ENCODE measurements around the gene GMCL1.
"Not testable (repeated sequence)": the region's sequence is repeated elsewhere in the genome, so short reads cannot be mapped to it uniquely, and the experiment has no call there.

The GMCL1 gene

DNA sequence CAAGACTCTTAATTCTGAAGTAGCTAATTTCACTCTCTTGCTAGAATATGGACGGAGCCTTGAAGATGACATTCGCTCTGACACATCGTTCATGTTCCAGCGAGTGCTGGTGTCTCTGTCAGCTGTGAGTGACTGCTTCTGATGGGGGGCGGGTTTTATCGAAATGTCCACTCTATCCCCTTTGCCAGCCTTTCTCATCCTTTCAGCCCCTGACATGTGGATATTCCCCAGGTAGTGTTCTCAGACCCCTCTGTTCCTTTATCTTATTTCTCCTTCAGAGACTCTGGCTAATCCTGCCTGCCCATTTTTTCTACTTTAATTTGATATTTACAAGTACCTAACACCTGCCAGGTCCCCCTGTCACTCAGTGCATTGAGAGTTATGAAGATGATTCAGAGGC, 18.9 kb upstream of the GMCL1 start:
- no peak for FAIRE-seq

DNA sequence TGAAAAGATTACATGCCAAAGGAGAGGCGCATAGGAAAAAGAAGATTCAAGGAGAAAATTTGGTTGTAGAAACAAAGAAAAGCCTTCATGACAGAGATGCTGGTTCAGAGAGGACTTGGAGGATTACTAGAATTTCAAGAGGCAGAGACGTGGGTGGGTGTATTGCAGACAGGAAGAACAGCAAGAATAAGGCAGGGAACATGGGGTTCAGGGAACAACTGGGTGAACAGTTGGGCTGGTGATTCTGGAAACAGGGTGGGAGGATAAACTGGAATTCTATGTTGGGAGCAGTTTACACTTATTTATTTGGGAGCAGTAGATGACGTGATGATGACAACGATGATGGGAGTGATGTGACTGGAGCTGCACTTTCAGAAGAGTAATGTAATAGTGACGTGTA, 18.4 kb upstream of the GMCL1 start:
- FAIRE-seq, result no peak

DNA sequence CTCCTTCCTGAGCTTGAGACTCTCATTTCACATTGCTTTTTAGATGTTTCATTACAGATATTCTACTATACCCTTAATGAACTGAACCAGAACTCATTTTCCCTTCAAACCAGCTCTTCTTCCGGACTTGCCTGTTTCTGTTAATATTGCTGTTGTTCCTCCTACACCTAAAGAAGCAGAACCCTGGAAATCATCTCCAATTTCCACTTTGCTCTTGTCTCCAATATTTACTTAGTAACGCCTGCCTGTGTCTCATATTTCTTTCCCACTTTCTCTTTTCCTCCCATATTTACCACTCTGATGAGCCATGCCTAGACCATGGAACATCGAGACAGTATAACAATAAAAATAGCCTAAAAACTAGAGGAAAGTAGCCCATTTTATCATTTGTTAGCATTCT, 17.9 kb upstream of the GMCL1 start:
- no peak for FAIRE-seq

DNA sequence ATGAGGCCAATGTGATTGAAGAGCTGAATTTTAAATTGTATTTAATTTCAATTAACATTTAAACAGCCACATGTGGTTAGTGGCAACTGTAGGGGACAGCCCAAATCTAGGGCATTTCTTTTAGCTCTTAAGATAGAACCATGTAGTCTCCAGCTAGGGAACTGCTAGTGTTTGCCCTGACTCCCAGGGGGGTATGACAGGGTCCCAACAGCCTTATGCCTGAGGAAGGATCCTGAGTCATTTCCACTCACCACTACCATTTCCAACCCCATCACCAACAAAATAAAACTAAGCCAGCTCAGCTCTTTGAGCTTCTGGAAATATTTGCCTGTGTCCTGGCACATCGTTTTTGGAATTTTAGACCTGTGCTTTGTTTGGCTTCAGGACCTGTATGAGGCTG, 13.7 kb upstream of the GMCL1 start:
- FAIRE-seq, result no peak

DNA sequence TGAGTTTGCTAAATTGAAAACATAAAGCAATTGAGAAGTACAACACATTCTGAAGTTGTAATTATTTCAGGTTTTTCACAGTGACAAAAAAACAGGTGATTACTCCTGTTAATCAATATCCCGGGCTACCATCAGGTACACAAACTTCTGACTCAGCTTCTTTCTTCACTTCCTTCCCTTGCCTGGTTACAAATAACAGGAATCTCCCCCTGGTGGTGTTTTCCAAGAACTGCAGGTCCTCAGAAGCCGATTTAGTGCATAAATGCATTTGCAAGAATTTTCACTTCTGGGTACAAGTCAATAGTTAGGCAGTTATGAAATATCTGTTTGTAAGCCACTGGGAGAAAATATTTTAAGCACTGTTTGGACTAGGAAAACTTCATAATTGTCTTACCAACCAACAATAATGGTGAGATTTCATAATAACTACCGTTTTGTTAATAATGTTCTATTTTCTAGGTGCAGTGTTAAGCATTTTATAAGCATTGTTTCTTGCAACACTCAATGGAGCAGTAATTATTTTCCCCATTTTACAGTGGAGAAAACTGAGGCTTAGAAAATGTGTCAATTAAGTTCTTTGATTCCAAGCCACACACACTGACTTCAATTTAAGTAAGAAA, 12.4 kb upstream of the GMCL1 start:
- FAIRE-seq, result no peak

DNA sequence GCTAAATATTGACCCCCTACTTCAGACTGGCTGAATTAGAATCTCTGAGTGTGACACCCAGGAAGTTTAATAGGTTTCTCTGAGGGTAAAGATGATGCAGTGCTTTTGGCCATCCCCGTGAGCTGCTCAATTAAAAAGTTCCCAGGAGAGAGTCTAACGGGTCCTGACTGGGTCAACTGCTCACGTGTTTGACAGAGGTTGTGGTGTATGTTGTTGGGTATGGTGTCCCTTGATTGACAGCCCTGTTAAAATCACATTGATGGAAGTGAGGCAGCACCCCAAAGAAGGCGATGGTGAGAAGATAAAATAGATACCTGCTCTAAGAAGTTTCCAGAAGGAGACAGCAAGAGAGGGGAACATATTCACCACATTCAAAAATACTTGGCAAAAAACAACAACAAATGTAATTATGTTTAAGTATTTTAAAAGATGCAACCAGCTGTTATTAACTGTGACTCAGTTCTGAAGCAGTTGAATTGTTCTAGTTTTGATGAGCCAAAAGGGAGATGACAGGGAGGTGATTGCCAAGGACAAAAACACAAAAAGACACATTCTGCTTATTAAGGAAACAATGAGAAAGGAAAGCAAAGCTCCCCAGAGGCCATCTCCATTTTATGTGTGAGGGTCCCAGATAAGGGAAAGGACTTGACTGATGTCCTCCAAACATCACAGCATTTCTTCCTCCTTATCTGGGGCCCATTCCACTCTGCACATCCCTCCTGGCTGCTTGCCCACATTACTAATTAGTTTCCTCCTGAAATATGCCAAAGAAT, 11.5 kb upstream of the GMCL1 start:
- FAIRE-seq, result no peak

DNA sequence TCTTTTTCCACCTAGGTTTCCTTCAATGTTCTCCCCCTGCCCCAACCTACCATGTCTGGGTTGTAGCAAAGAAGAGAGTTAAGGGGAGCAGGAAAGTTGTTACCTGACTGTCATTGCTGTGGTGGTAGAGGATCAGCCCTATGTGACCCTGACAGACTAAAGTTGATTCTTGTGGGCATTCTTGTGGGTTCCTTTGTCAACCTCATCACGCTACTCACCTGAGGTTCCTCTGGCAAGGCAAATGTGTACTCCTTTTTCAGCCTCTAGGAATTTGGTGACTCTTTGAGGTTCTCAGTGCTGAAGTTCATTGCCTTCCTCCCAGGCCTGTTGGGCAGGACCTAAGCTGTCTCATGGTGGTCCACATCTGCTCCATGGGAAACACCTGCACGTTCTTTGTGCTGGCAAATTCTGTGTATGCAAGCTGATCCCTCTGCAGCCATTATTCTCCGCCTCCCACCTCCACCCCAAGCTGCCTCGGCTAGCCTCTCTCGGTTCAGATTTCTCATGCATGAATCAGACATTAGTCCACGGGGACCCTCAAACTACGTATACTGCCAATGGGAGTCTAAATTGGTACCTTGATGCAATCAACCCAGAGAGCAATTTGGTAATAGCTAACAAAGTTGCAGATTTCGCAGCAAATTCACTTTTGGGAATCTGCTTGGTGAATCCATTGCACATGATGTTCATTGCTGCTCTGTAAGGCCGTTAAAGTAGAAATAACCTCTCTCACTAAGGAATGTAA, 1.5 kb upstream of the GMCL1 start:
- no peak for FAIRE-seq

DNA sequence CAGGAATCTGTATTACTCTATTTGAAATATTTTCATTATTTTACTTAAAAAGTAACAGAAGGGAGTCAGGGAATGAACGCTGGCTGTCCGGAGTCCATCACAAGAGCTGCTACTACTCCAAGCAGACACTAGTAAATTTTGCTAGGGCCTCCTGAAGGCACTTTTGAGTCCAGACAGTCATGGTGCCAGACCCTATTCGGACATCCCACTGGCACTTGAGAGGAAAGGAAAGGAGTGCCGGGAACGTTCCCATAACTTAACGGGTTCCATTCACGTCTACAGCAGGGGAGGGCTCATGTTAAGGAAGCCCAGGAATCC, 563 bp upstream of the GMCL1 start:
- FAIRE-seq, result no peak

DNA sequence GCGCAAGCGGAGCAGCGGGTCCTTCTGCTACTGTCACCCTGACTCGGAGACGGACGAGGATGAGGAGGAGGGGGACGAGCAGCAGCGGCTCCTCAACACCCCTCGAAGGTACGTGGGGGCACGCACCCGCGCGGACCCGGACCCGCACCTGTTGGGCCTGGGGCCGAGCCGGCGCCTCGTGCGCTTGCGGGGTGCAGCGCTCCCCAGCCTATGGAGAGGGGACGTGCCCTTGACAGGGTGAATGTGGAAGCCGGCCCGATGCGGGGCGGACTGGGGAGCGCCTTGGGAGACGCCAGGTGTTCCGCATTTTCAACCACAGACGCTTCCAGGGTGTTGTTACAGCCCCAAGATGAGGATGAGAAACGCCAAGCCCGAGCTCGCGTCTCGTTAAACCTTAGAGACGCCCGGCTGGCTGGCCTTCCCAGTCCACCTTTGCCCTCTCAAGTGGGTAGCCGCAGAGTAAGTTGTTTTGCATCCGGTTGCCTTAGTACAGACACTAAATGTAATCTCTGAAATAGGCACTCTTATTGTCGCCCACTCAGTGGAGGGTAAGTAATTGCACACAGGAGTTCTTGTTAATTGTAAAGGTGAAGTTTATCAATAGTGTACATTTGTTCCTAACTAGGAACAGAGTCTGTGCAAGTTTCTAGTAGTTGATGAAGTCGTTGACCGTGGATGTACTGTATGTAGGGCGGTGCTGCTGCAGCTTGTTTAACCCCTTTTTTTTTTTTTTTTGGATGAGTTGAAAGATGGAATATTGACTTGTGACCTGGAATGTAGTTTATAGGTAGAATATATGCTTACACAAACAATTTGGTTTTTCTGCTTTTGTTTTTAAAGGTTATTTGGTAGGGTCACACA, 815 bp downstream of the GMCL1 start:
- FAIRE-seq, result no peak

DNA sequence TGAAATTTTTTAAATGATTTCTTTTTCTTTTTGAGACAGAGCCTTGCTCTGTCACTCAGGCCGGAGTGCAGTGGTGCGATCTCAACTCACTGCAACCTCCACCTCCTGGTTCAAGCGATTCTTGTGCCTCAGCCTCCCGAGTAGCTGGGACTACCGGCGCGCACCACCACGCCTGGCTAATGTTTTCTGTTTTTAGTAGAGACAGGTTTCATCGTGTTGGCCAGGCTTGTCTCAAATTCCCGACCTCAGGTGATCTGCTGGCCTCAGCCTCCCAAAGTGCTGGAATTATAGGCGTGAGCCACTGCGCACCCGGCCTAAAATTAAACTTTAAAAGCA, 1.4 kb downstream of the GMCL1 start:
- FAIRE-seq, result not testable (repeated sequence)

DNA sequence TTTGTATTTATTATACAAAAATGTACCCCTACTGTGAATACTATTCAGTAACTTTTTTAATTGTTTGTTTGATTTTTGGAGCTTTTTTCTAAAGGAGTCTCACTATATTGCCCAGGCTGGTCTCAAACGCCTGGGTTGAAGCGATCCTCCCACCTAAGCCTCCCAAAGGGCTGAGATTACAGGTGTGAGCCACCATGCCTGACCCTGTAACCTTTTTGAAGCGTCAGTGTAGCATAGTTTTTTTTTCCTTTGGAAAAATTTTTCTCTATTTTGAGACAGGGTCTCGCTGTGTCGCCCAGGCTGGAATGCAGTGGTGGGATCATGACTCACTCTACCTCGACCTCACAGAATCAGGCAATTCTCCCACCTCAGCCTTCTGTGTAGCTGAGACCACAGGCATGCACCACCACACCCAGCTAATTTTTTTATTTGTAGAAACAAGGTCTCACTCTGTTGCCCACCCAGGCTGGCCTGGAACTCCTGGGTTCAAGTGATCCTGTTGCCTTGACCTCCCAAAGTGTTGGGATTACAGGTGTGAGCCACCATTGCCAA, 2.0 kb downstream of the GMCL1 start:
- FAIRE-seq, result no peak

DNA sequence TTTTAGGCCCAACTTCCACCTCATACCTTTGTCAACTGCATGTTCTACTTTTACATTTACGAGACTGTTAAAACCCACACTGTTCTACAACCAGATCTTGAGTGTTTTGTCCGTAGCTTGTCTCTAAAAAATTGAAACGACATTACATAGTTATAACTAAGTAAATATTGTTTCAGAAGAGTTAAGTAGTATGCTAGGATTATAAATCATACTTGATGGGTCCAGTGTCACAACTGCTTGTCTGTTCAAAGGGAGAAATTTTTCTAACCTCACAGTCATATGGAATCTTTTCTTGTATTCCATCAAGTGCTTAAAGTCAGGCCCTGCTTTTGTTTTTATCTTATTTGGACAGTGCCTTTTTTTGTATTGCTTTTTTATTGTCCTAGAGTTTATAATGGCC, 4.3 kb downstream of the GMCL1 start:
- no peak for FAIRE-seq

DNA sequence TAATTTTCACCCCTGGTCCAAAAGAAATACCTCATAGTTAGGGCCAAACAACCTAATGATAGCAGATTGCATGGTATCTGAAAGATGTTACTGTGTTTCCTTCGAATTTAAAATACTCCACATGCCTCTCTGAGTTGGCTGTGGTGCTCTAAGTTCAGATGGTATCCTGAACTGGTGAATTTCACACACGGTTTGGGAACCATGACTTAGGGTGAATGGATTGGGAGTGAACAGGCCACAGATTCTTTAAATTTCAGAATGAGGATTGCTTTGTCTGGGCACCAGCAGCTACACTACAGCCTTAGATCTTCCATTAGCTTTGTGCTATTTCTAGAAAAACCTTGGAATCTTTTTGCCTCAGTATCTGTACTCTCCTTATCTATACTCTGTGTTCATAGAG, 6.2 kb downstream of the GMCL1 start:
- no peak for FAIRE-seq

DNA sequence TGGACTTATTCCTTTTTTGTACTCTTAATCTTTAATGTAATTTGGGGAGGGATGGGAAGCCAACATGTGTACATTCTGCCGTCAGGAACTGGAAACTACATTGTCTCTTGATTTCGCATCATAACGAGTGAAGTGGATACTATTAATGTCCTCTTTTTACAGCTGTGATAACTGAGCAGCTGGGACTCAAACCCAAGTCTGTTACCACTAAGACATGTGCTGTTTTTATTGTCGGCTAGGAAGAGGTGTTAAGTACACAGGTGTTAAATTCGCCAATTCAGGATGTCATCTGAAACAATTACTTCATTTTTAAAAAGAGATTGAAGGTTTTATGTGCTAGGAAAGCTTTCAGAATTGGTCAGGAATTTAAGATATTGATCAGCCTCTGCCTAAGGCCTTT, 6.9 kb downstream of the GMCL1 start:
- FAIRE-seq, result no peak

DNA sequence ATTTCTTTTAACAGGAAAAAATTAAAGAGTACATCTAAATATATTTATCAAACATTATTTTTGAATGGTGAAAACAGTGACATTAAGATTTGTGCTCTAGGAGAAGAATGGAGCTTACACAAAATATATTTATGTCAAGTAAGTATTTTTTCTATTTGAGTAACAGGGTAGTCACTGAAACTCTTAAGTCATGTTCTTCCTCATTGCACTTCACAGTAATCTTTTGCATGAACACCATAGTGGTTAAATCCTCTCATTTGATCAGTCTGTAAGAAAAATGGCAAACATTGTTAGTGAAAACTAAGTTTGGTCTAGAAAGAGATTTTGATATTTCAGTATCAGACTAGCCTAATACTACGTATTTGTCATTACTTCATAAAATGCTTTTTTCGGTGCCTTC, 8.1 kb downstream of the GMCL1 start:
- no peak for FAIRE-seq

DNA sequence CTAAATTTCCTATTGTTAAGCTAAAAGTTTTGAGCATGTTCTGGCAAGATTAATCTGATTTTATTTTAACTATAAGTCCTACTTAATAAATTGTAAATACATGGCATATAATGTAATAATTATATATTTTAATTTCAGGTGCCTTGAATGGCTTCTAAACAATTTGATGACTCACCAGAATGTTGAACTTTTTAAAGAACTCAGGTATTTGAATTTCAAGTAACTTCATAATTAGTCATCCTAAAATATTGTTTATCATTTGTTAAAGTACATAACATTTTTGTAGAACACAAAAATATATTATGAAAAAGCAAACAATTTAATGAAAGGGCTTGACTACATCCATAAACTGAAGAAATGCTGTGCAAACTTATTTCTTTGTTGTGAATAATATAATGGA, 14.5 kb downstream of the GMCL1 start:
- FAIRE-seq, result peak; percentile 61

DNA sequence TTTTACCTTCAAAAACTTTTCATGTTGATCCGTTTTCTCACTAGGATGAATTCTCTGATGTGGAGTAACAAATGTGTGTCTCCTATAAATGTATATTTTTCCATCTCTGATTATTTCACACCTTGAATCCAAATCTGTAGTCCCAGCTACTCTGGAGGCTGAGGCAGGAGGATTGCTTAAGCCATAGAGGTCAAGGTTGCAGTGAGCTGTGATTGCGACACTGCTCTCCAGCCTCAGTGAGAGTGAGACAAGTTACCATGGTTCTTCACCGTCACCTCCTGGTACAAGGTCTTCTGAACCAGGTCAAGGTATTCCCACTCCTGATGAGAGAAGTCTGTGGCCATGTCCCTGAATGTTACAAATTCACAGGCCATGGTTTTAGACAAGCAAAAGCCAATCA, 15.1 kb downstream of the GMCL1 start:
- FAIRE-seq, result no peak

DNA sequence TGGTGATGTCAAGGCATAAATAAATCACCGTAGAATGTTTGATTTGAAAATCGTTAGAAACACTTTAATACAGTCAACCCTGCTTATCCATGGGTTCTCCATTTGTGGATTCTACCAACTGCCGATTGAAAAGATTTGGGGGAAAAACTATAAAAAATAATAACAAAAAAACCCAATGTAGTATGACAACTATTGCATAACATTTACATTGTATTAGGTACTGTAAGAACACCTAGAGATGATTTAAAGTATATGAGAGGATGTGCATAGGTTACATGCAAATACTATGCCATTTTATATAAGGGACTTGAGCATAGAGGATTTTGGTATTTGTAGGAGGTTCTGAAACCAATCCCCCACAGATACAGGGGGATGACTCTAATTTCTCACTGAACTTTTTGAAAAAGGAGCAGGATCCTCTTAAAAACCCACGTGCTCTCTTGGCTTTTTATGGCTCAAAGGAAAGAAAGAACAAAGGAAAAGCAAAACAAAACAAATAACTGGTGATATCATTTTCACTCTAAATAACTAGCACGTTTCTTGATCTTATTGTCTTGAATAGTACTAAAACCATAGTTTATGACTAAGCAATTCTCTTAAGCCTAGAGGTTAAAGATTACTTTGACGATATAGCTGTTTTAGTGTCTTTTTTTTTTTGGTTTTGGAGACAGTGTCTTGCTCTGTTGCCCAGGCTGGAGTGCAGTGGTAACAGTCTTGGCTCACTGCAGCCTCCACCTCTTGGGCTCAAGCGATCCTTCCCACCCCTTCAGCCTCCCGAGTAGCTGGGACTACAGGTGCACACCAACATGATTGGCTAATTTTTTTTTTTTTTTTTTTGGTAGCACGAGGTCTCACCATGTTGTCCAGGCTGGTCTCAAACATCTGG, 17.0 kb downstream of the GMCL1 start:
- FAIRE-seq, result no peak

DNA sequence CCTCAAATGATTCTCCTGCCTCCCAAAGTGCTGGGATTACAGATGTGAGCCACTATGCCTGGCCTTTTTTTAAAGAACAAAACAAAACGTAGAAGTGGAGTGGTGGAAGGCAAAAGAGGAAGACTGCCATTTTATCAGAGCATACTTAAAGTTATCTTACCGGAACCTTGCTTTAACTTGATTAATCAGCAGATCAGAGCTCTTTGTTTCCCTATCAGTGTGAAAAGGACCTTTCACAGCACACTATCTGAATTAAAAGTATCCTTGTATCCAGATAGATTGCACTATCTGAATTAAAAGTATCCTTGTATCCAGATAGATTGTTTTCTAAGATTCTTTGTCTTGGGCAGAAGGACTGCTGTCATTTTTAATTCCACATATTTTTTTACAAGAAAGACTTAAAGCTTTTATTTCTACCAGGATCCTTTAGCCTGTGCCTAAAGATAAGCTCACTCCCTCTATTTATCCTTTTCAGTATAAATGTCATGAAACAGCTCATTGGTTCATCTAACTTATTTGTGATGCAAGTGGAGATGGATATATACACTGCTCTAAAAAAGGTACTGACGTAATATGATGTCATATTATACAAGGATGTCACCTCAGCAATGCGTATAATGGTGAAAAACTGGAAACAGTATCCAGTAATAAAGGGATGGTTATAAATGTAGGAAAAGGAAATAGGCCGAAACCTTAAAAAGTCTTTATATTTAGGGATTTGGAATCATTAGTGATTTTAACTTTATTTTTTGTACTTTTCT, 17.8 kb downstream of the GMCL1 start:
- FAIRE-seq, result no peak

DNA sequence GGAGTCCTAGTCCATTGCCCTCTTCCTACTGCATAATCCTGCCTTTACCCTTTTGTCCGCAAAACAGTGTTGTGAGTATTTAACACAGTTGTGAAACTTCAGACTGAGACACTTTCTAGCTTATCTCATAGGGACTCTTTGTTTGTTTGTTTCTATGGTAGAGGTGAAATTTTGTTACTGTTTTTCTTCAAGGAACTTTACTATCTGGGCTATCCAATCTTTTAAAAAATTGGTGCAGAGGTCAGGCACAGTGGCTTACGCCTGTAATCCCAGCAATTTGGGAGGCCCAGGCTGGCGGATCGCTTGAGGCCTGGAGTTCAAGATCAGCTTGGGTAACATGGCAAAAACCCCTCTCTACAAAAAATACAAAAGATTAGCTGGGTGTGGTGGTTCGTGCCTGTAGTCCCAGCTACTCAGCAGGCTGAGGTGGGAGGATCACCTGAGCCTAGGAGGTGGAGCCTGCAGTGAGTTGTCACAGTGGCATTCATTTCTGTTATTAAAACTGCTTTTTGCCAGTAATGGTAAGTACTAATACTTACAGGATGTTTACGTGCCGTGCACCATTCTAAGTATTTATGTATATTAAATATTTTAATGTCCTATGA, 18.8 kb downstream of the GMCL1 start:
- no peak for FAIRE-seq

DNA sequence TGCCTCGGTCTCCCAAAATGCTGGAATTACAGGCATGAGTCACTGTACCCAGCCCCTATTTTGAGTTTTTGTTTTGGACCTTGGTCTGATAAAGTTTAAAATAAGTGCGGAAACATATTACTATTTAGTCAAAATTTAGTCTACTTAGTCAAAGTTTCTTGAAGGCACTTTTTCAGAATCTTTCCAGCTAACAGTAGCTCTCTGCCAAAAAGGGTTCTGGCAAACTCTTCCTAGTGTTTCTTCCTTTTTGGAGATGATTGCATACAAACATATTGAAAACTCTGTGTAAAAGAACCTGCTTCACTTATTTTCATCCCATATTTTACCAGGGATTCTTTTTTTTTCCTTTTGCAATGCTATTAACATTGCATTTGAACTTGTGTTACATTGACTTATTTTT, 28.8 kb downstream of the GMCL1 start:
- no peak for FAIRE-seq
